ENCODE measurements around the gene NMNAT2. TPM values are rescaled to one million over a fixed set of nuclear protein-coding genes. Genes with fewer than 3 reads are reported as not detected.
A peak's percentile ranks its signal among the peaks of the same experiment; 100 is the strongest.

The NMNAT2 gene
- total RNA-seq, 2 donors from 2014 or later, result 1.7 to 5.1 TPM

DNA sequence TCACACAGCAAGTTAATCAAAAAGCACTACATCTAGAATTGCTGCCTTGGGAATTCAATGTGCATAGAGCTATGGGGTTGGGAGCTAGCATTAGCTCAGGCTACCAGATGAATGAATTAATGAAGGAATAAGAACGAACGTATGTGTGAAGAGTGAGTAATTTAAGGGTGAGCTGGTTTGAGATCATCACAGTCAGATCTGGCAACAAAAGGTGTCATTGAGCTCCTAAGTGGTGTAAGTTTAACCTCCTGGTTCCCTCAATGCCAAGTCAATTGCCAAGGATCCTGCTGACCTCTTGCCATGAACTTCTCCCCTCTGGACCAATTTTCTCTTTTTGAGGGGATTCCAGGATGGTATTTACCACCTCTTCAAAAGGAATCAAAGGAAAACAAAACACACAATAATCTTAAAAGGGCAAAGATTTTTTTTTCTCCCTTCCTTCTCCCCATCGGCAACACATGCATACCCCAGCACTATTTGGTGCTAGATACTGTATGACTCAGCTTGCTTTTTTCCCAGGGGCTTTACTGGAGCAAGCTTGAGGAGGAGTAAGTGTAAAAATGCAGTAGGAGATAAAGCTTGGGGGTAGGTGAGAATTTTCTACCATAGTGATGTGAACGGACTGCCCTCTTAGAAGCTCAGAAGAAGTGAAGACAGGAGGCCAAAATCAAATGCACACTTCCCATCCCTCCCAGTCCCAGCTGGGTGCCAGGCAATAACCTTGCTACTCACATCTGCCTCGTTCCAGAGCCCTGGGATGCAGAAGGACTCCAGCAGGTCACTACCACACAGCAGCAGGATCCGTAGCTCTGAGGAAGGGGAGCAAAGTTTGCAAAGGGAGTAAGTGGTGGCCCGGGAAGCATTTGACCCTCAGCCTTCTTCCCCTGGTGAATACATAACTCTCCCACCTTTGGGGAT lies 140.1 kb downstream of the NMNAT2 start:
- TF ChIP-seq, protein P1, sequence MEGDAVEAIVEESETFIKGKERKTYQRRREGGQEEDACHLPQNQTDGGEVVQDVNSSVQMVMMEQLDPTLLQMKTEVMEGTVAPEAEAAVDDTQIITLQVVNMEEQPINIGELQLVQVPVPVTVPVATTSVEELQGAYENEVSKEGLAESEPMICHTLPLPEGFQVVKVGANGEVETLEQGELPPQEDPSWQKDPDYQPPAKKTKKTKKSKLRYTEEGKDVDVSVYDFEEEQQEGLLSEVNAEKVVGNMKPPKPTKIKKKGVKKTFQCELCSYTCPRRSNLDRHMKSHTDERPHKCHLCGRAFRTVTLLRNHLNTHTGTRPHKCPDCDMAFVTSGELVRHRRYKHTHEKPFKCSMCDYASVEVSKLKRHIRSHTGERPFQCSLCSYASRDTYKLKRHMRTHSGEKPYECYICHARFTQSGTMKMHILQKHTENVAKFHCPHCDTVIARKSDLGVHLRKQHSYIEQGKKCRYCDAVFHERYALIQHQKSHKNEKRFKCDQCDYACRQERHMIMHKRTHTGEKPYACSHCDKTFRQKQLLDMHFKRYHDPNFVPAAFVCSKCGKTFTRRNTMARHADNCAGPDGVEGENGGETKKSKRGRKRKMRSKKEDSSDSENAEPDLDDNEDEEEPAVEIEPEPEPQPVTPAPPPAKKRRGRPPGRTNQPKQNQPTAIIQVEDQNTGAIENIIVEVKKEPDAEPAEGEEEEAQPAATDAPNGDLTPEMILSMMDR (conservative IDR thresholded peaks at IDR 0.05), result no peak
- Mint-ChIP-seq H3K27me3 (ENCODE audit: insufficient read depth) (peaks cover 6% of the 10 kb centered on the region), H3K4me1 (peaks cover 31% of the 10 kb centered on the region), H3K4me3 (no peak overlapping the region), H3K36me3 (ENCODE audit: low read depth) (no peaks in the 10 kb centered on the region), H3K27ac (peak overlapping the region; percentile 50), H3K9me3 (no peaks in the 10 kb centered on the region)
- peak; percentile 74 for DNase-seq
- Histone ChIP-seq H3K4me3 (ENCODE audit: low read length) (peak overlapping the region; percentile 27), H3K4me1 (ENCODE audit: control insufficient read depth, insufficient read depth, low read length) (peaks cover 23% of the 10 kb centered on the region), H3K27me3 (ENCODE audit: control insufficient read depth, insufficient read depth, low read length, poor library complexity, severe bottlenecking) (peaks cover 7% of the 10 kb centered on the region), H3K27ac (ENCODE audit: low read depth, low read length) (no peak overlapping the region), H3K9ac (ENCODE audit: extremely low read depth, low read length, poor library complexity, severe bottlenecking) (no peak overlapping the region), H3K9me3 (ENCODE audit: control insufficient read depth, low read length) (no peaks in the 10 kb centered on the region), H3K36me3 (ENCODE audit: control insufficient read depth, insufficient read depth, low read length) (no peaks in the 10 kb centered on the region)
- 64 to 69% methylated on average over 3 to 7 of the region's 7 CpGs for WGBS, 2 experiments (ENCODE audit: insufficient coverage in 1 of 2, insufficient read length in 1 of 2)

DNA sequence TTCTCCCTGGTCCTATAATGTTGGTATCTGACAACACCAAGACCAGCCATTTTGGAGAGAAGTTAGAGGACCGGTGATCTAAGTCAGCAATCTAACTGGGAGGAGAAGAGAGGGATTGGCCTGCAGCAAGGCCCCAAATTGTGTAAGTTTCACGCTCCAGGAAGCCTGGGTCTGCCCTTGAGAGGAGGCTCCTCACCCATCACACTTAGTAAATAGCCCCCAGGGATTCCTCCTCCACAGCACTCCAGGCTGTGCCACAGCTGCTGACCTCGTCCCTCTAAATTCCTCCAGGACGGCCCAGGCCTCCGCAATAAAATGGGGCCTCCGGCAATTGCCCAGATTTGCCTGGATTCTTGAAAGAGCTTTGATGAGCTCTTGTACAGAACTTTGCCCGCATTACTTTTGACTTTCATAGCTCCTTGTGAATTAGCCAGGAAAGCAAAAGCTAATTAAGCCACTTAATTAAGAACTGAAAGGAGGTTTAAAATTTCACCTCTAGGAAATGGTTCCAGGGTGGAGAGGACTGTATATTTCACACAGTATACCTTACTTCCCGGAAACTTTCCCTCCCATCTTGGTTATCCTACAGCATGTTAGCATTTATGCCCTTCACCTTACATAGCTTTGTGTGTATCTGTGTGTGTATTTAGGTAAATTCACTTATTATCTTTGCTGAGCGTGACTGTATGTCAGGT lies 141.6 kb downstream of the NMNAT2 start:
- H3K4me1 Mint-ChIP-seq, result peaks cover 25% of the 10 kb centered on the region
- H3K9me3 ChIP-seq (ENCODE audit: control insufficient read depth, low read length), result no peaks in the 10 kb centered on the region
- TF ChIP-seq, protein P1 (conservative IDR thresholded peaks at IDR 0.05), result no peak
- H3K4me3 Mint-ChIP-seq, result no peak overlapping the region
- no peak overlapping the region for H3K9ac ChIP-seq (ENCODE audit: extremely low read depth, low read length, poor library complexity, severe bottlenecking)
- peaks cover 7% of the 10 kb centered on the region for H3K27me3 Mint-ChIP-seq (ENCODE audit: insufficient read depth)
- no peaks in the 10 kb centered on the region for H3K36me3 ChIP-seq (ENCODE audit: control insufficient read depth, insufficient read depth, low read length)
- peaks cover 20% of the 10 kb centered on the region for H3K4me1 ChIP-seq (ENCODE audit: control insufficient read depth, insufficient read depth, low read length)
- H3K4me3 ChIP-seq (ENCODE audit: low read length), result no peak overlapping the region
- H3K27me3 ChIP-seq (ENCODE audit: control insufficient read depth, insufficient read depth, low read length, poor library complexity, severe bottlenecking), result peaks cover 17% of the 10 kb centered on the region
- no peak overlapping the region for H3K27ac ChIP-seq (ENCODE audit: low read depth, low read length)
- WGBS, 2 experiments (ENCODE audit: insufficient coverage in 1 of 2, insufficient read length in 1 of 2), result 92 to 94% methylated on average over 7 to 9 of the region's 9 CpGs
- H3K9me3 Mint-ChIP-seq, result no peaks in the 10 kb centered on the region
- no peaks in the 10 kb centered on the region for H3K36me3 Mint-ChIP-seq (ENCODE audit: low read depth)
- DNase-seq, result peak; percentile 48
- H3K27ac Mint-ChIP-seq, result no peak overlapping the region

DNA sequence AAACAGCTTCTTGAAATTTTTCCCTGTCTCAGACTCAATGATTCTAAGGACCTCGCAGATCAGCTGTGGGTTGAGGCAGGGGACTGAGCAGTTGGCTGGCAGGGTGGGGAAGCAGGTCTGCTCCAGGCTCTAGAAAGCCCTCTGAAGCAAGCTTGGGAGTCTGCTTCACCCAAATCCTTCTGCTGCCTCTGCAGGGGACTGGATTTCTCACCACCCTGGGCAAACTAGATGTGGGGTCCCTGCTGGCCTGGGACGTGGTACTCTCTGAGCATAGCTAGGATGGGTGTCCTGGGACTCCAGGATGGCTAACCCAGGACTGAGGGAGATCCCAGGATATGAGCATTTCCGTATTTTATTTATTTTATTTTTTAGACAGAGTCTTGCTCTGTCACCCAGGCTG lies 142.9 kb downstream of the NMNAT2 start:
- no peaks in the 10 kb centered on the region for H3K36me3 Mint-ChIP-seq (ENCODE audit: low read depth)
- no peaks in the 10 kb centered on the region for H3K36me3 ChIP-seq (ENCODE audit: control insufficient read depth, insufficient read depth, low read length)
- WGBS, 2 experiments (ENCODE audit: insufficient coverage in 1 of 2, insufficient read length in 1 of 2), result 78 to 90% methylated on average over 1 to 3 of the region's 3 CpGs
- peaks cover 10% of the 10 kb centered on the region for H3K27me3 Mint-ChIP-seq (ENCODE audit: insufficient read depth)
- H3K4me3 ChIP-seq (ENCODE audit: low read length), result no peak overlapping the region
- peaks cover 34% of the 10 kb centered on the region for H3K4me1 Mint-ChIP-seq
- H3K9me3 Mint-ChIP-seq, result no peaks in the 10 kb centered on the region
- H3K27ac ChIP-seq (ENCODE audit: low read depth, low read length), result no peak overlapping the region
- no peaks in the 10 kb centered on the region for H3K9me3 ChIP-seq (ENCODE audit: control insufficient read depth, low read length)
- H3K27ac Mint-ChIP-seq, result no peak overlapping the region
- peak; percentile 37 for DNase-seq
- H3K4me1 ChIP-seq (ENCODE audit: control insufficient read depth, insufficient read depth, low read length), result peaks cover 20% of the 10 kb centered on the region
- TF ChIP-seq, protein P1 (conservative IDR thresholded peaks at IDR 0.05), result no peak
- H3K9ac ChIP-seq (ENCODE audit: extremely low read depth, low read length, poor library complexity, severe bottlenecking), result no peak overlapping the region
- H3K4me3 Mint-ChIP-seq, result no peak overlapping the region
- H3K27me3 ChIP-seq (ENCODE audit: control insufficient read depth, insufficient read depth, low read length, poor library complexity, severe bottlenecking), result peaks cover 21% of the 10 kb centered on the region
